Smooth muscle cell (in vitro differentiated cells): ENCODE measurements around the gene CRYBB3. TPM values are rescaled to one million over a fixed set of nuclear protein-coding genes. Genes with fewer than 3 reads are reported as not detected.

ENCODE experiments used
- DNase-seq: peaks from one replicate; lab custom pipeline; 2025; ENCODE audit not compliant: unreplicated experiment; lab: John Stamatoyannopoulos, UW
- H2AFZ ChIP-seq: fragments of 200-600 bp; sonication (generic); 2 replicates; pipeline ENCODE4 v1.6.0; 2016; ENCODE audit warnings: antibody characterized with exemption, low read depth, mild to moderate bottlenecking
- H3F3A ChIP-seq: fragments of 200-600 bp; sonication (generic); 2 replicates; pipeline ENCODE4 v1.6.0; 2017; ENCODE audit warnings: antibody characterized with exemption, low read depth
- H3K27ac ChIP-seq: fragments of 200-600 bp; sonication (generic); 2 replicates; pipeline ENCODE4 v1.5.1; 2016; ENCODE audit warnings: low read depth, mild to moderate bottlenecking
- H3K27me3 ChIP-seq: fragments of 200-600 bp; sonication (generic); 2 replicates; pipeline ENCODE4 v1.6.1; 2016; ENCODE audit warnings: low read depth, mild to moderate bottlenecking
- H3K36me3 ChIP-seq: fragments of 200-600 bp; sonication (generic); 2 replicates; pipeline ENCODE4 v1.5.1; 2016; ENCODE audit warnings: low read depth
- H3K4me1 ChIP-seq: fragments of 200-600 bp; sonication (generic); 2 replicates; pipeline ENCODE4 v1.5.1; 2016; ENCODE audit warnings: low read depth
- H3K4me2 ChIP-seq: fragments of 200-600 bp; sonication (generic); 2 replicates; pipeline ENCODE4 v1.6.0; 2016; ENCODE audit warnings: mild to moderate bottlenecking
- H3K4me3 ChIP-seq: fragments of 200-600 bp; sonication (generic); 2 replicates; pipeline ENCODE4 v1.5.1; 2016; ENCODE audit warnings: mild to moderate bottlenecking
- H3K79me2 ChIP-seq: fragments of 200-600 bp; sonication (generic); 2 replicates; pipeline ENCODE4 v1.6.0; 2016; ENCODE audit warnings: low read depth, mild to moderate bottlenecking
- H3K9ac ChIP-seq: fragments of 200-600 bp; sonication (generic); 2 replicates; pipeline ENCODE4 v1.6.0; 2016; ENCODE audit warnings: low read depth
- H3K9me3 ChIP-seq: fragments of 200-600 bp; sonication (generic); replicated peaks from 2 replicates; pipeline ENCODE4 v1.5.1; 2016; ENCODE audit warnings: low read depth
- H4K20me1 ChIP-seq: fragments of 200-600 bp; sonication (generic); 2 replicates; pipeline ENCODE4 v1.6.0; 2016; ENCODE audit warnings: low read depth
- CTCF ChIP-seq: fragments of 200-600 bp; sonication (generic); IDR thresholded peaks from 2 replicates; pipeline ENCODE4 v1.5.1; 2017; ENCODE audit warnings: borderline replicate concordance, mild to moderate bottlenecking, antibody characterized with exemption; ENCODE audit not compliant: insufficient read depth, poor library complexity, severe bottlenecking
- WGBS: methylation state at CpG from one replicate; pipeline ENCODE4 v1.1.7; 2016; ENCODE audit warnings: low lambda C conversion rate; 5-methylcytosine and 5-hydroxymethylcytosine counted together
- polyA plus RNA-seq: library from polyadenylated mRNA; unstranded; fragments of >200 nt; fragmentation: Nextera tagmentation; extraction: Ambion mirVana; gene quantifications from 2 replicates; pipeline ENCODE4 v1.2.1, GENCODE V29; 2016
- total RNA-seq: library from RNA; depleted of rRNA; stranded (reverse); fragments of >200 nt; gene quantifications from 2 replicates; pipeline ENCODE4 v1.2.3, GENCODE V29; 2014

The CRYBB3 gene
- total and polyA plus RNA-seq, 2 experiments from 2014 or later, result not detected

- no peak overlapping the region for H3K27ac ChIP-seq
- H3K36me3 ChIP-seq, result no peaks in the 10 kb centered on the region
- H3K9ac ChIP-seq, result no peak overlapping the region
- 95% methylated on average over 5 of the region's 5 CpGs for whole genome bisulfite sequencing
- peaks cover 6% of the 10 kb centered on the region for H4K20me1 ChIP-seq
- H3F3A ChIP-seq, result no peaks in the 10 kb centered on the region
- H3K4me3 ChIP-seq, result no peak overlapping the region
- DNase-seq, result no peak
- H3K27me3 ChIP-seq, result no peaks in the 10 kb centered on the region
- TF ChIP-seq CTCF, result no peak
- no peaks in the 10 kb centered on the region for H3K9me3 ChIP-seq
- no peaks in the 10 kb centered on the region for H3K79me2 ChIP-seq
- H3K4me2 ChIP-seq, result no peak overlapping the region
- H3K4me1 ChIP-seq, result peaks cover 3% of the 10 kb centered on the region
- H2AFZ ChIP-seq, result no peak overlapping the region
Measured at GRCh38 chr22:25196326-25196725, 3.3 kb upstream of the CRYBB3 start.

- WGBS, result 95% methylated on average over 4 of the region's 4 CpGs
- H4K20me1 ChIP-seq, result peaks cover 6% of the 10 kb centered on the region
- no peaks in the 10 kb centered on the region for H3K36me3 ChIP-seq
- H3K9ac ChIP-seq, result no peak overlapping the region
- no peaks in the 10 kb centered on the region for H3F3A ChIP-seq
- no peak overlapping the region for H3K27ac ChIP-seq
- no peak overlapping the region for H2AFZ ChIP-seq
- H3K4me3 ChIP-seq, result no peak overlapping the region
- H3K4me1 ChIP-seq, result peaks cover 3% of the 10 kb centered on the region
- H3K9me3 ChIP-seq, result no peaks in the 10 kb centered on the region
- H3K79me2 ChIP-seq, result no peaks in the 10 kb centered on the region
- no peak for DNase-seq
- H3K4me2 ChIP-seq, result no peak overlapping the region
- no peak for TF ChIP-seq CTCF
- H3K27me3 ChIP-seq, result no peaks in the 10 kb centered on the region
Measured at GRCh38 chr22:25197340-25197739, 2.3 kb upstream of the CRYBB3 start.

- Histone ChIP-seq H3K4me1 (peaks cover 3% of the 10 kb centered on the region), H3K79me2 (no peaks in the 10 kb centered on the region), H3K9me3 (no peaks in the 10 kb centered on the region), H3F3A (no peaks in the 10 kb centered on the region), H4K20me1 (no peaks in the 10 kb centered on the region), H3K27me3 (no peaks in the 10 kb centered on the region), H3K27ac (no peak overlapping the region), H2AFZ (no peak overlapping the region), H3K36me3 (no peaks in the 10 kb centered on the region), H3K9ac (no peak overlapping the region), H3K4me2 (no peak overlapping the region), H3K4me3 (no peak overlapping the region)
- TF ChIP-seq CTCF, result no peak
- 87% methylated on average over 7 of the region's 7 CpGs for WGBS
- DNase-seq, result no peak
Measured at GRCh38 chr22:25200967-25201366, 1.3 kb downstream of the CRYBB3 start.

- no peak for TF ChIP-seq CTCF
Measured at GRCh38 chr22:25201557-25202273, 2.1 kb downstream of the CRYBB3 start.

More at GRCh38 chr22:25201557-25202273, 2.1 kb downstream of the CRYBB3 start:
- peaks cover 3% of the 10 kb centered on the region for H3K4me1 ChIP-seq
- H2AFZ ChIP-seq, result no peak overlapping the region
- no peaks in the 10 kb centered on the region for H3K27me3 ChIP-seq
- H4K20me1 ChIP-seq, result no peaks in the 10 kb centered on the region
- no peaks in the 10 kb centered on the region for H3K9me3 ChIP-seq
- H3K4me2 ChIP-seq, result no peak overlapping the region
- 89% methylated on average over 10 of the region's 10 CpGs for WGBS
- H3K4me3 ChIP-seq, result no peak overlapping the region
- no peaks in the 10 kb centered on the region for H3F3A ChIP-seq
- no peaks in the 10 kb centered on the region for H3K36me3 ChIP-seq
- no peak overlapping the region for H3K9ac ChIP-seq
- no peak for DNase-seq
- no peak overlapping the region for H3K27ac ChIP-seq
- H3K79me2 ChIP-seq, result no peaks in the 10 kb centered on the region
